PC-3 (cell line): Measurements from ENCODE around the gene CYB5D1.

Experiments
- CTCF ChIP-seq: fragments of 300-600 bp; sonication (generic); conservative IDR thresholded peaks from 2 replicates; pipeline ENCODE4 v1.5.1; 2017; ENCODE audit warnings: antibody characterized with exemption, low read depth, mild to moderate bottlenecking, low read length
- EZH2 ChIP-seq: fragments of 300-600 bp; sonication (generic); IDR thresholded peaks from one replicate; pipeline ENCODE4 v1.6.1; 2017; ENCODE audit warnings: antibody characterized with exemption, mild to moderate bottlenecking, low read length; ENCODE audit not compliant: unreplicated experiment
- EZH2phosphoT487 ChIP-seq: fragments of 300-600 bp; sonication (generic); IDR thresholded peaks from 2 replicates; pipeline ENCODE4 v1.6.1; 2018; ENCODE audit warnings: mild to moderate bottlenecking, antibody characterized with exemption, low read length, borderline replicate concordance

GRCh38 chr17:7910281-7910680 lies 52.5 kb downstream of the CYB5D1 start:
- TF ChIP-seq CTCF (no peak), EZH2phosphoT487 (no peak), EZH2 (no peak)
